D341Med (cell line): ENCODE data around the gene MRAP.

ENCODE experiments used
- DNase-seq: peaks from one replicate; pipeline ENCODE4 v3.0.0; 2012; ENCODE audit warnings: low spot score

Gene MRAP

DNA sequence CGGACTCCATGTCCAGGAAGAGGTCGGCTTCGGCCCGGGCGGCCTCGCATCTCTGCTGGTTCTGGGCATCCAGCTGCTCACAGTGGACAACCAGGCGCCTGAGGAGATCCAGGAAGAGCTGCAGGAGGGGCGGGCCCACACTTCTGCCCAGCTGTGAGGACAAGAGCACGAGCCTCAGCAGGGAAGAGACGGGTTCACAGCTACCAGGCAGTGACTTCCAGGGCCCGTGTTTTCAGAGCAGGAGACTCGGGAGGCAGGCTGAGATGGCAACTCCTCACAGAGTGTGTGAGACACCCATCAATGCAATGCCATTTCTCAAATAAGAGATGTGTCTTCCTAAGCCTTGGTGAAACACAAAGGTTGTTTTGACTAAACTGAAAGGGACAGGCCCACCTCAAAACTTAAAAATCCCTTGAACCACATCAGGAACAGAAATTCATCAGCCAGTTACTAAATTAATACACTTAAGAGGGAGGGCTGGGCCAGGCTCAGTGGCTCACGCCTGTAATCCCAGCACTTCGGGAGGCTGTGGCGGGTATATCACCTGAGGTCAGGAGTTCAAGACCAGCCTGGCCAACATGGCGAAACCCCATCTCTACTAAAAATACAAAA lies 50.8 kb downstream of the MRAP start:
- DNase-seq = no peak

DNA sequence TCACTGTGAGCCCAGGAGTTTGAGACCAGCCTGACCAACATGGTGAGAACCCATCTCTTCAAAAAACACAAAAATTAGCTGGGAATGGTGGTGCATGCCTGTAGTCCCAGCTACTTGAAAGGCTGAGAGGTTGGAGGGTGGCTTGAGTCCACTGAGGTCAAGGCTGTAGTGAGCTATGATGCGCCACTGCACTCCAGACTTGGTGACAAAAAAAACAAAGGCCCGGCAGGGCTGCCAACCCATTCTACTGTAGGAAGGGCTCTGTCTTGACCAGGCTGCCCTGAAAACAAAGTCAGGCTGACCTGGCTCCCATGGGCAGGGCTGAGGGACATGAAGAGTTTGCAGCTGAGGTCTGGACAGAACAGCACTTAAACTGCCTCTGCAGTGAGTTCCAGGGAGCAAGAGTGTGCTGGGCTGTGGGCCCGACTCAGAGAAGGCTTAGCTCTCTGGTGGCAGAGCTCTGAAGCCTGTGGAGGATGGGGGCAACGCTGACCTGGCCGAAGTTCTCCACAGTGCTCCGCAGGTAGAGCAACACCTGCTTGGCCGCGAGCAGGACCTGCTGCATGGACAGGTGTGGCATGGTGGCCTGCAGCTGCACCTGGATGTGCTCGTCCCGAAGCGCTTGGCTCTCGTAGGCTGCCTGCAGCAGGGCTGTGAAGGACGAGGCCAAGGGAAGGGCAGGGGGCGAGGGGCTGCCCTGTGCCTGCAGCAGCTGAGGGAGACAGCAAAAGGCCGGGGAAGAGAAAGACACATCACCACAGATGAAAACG lies 51.7 kb downstream of the MRAP start:
- no peak for DNase-seq

- DNase-seq = no peak
These were observed 52.3 kb downstream of the MRAP start for GRCh38 chr21:32350981-32351380.

GRCh38 chr21:32351428-32351827 lies 52.8 kb downstream of the MRAP start:
- DNase-seq = no peak

GRCh38 chr21:32352526-32352925 lies 53.9 kb downstream of the MRAP start:
- DNase-seq = no peak

DNA sequence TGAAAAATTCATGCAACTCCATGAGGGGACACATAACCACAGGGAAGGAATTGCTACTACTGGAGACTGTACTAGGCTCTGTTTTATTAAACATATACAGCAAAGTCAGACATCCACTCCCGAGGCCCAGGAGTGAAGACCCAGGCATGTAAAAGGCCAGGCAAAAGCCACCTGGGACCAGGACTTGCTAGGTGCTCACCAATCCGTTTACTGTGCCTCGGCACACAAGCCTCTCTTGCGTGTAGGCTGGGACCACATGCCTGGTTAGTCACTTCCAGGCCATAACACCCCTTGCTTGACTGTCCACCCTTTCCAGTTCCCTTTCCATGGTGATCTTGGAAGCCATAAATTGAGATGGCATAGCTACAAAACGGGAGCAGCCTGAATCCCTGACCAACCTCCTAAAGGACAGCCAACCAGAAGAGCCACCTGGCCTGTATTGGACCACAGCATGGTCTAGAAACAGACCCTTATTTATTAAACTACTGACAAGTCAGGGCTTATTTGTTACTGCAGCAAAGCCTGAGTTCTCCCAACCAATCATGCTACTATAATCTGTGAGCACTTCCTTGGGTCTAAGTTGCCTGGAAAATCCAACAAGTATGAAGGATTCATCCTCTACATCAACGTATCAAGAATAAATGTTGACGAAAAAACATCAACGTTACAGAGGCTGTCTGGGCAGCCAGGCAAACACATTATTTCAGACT lies 54.5 kb downstream of the MRAP start:
- no peak for DNase-seq

GRCh38 chr21:32356874-32357395 lies 58.3 kb downstream of the MRAP start:
- no peak for DNase-seq

DNA sequence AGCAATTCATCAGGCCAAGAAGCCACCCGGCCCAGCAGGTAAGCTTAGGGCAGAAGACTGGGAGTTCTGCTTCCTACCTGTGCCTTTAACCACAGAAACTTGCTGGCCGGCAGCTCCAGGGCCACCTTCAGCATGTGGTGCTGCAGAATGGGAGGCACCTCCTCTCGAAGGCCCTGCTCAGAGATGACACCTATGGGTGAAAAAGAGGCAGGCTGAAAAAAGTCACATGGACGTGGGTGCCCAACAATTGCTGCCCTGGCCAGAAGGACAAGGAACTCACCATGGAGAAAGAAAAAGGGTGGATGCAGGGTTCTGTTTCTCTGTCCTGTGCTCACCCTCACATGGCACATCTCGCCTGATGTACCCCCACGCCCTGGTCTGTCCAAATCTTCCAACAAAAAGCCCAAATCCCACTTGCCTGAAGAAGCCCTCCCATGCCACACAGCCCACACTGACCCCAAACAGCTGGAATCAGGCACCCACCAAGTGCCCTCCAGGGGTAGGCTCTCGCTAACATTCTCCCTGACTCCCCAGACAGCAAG lies 61.1 kb downstream of the MRAP start:
- DNase-seq = peak; percentile 67

GRCh38 chr21:32360401-32360975 lies 61.8 kb downstream of the MRAP start:
- no peak for DNase-seq
